GM18873 (cell line): ENCODE measurements around the gene GNAZ.

Experiments used
- ATAC-seq: cut with Tn5 transposase; IDR thresholded peaks from one replicate; pipeline ENCODE4 v1.9.1; 2021; ENCODE audit warnings: mild to moderate bottlenecking, moderate library complexity, moderate number of reproducible peaks; ENCODE audit not compliant: unreplicated experiment, low FRiP score

GNAZ gene

GRCh38 chr22:23150762-23151161 is 80.4 kb downstream of the GNAZ start:
- ATAC-seq, result no peak

DNA sequence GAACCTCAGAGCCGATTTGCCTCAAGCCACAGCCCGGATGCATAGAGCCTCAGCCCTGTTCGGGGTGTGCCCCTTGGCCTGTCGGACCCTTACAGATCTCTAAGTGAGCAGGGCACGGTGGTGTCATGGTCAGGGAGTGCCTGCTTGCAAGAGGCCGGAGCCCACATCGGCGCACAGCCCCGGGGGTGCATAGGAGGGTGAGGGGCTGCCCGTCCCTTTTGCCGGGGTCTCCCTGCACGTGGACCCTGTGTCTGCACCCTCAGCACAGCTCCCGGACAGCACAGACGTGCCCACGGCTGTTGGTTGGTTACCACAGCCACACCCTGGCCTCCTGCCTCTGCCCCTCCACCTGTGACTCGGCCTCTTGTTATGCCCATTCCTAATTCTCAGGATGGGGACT is 81.5 kb downstream of the GNAZ start:
- no peak for ATAC-seq

- ATAC-seq, result no peak
Measured at GRCh38 chr22:23152238-23153114, 82.2 kb downstream of the GNAZ start.

GRCh38 chr22:23153994-23154393 is 83.7 kb downstream of the GNAZ start:
- no peak for ATAC-seq

DNA sequence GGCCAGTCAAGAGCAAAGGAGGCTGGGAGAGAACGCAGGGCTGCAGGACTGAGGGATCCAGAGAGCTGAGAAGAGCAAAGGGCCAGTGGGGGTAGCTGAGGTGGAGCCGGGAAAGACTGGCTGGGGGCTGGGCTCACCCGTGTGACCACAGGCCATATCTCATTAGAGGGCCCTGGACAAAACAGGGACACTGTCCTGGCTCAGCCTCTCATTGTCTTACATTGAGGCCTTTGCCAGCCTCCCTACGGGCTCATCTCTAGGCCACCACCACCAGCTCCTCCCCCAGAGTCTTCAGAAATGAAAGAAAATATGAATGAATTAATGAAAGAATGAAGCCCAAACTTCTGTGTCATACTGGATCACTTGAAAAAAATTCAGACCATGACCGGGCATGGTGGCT is 84.1 kb downstream of the GNAZ start:
- ATAC-seq, result no peak

- ATAC-seq, result no peak
Measured at GRCh38 chr22:23155143-23155542, 84.8 kb downstream of the GNAZ start.

- no peak for ATAC-seq
Measured at GRCh38 chr22:23155831-23156230, 85.5 kb downstream of the GNAZ start.

- no peak for ATAC-seq
Measured at GRCh38 chr22:23156286-23156685, 86.0 kb downstream of the GNAZ start.

- ATAC-seq, result no peak
Measured at GRCh38 chr22:23157560-23158515, 87.5 kb downstream of the GNAZ start.

- ATAC-seq, result no peak
Measured at GRCh38 chr22:23158516-23159290, 88.4 kb downstream of the GNAZ start.

DNA sequence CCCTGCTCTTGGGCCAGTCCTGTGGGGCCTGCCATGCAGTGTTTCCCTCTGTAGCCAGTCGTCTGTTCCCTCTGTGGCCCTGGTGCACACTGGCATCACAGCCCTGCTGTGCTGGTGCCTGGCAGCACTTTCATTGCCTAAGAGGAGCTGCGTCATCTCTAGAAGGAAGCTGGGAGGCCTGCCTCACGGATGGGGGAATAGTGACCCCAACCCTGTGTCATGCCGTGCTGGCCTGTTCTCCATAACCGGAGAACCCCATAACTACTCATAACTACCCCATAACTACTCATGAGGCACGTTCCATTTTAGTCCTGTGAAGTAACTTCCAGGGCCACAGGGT is 88.9 kb downstream of the GNAZ start:
- ATAC-seq, result no peak

- no peak for ATAC-seq
Measured at GRCh38 chr22:23161029-23161428, 90.7 kb downstream of the GNAZ start.

- ATAC-seq, result no peak
Measured at GRCh38 chr22:23161574-23161973, 91.3 kb downstream of the GNAZ start.

DNA sequence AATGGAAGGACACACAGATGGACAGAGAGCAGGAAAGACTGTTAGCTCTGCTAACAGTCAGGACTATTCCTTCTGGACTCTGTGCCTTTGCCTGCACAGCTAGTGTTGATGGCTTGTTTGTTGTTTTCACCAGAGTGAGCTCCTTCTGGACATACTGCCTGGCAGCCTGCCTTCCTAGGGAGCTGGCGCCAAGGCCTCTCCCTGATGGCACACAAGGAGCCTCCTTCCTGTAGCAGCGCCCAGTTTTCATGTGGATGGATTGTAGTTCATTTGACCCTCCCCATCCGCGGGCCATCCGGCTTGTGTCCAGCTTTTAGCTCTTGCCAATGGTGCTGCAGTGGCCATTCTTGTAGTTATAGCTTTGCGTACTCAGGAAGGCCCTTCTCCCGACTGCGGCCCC is 93.3 kb downstream of the GNAZ start:
- no peak for ATAC-seq

- ATAC-seq, result no peak
Measured at GRCh38 chr22:23164091-23164490, 93.8 kb downstream of the GNAZ start.

GRCh38 chr22:23166042-23166831 is 95.9 kb downstream of the GNAZ start:
- ATAC-seq, result no peak

- no peak for ATAC-seq
Measured at GRCh38 chr22:23166841-23167616, 96.7 kb downstream of the GNAZ start.

DNA sequence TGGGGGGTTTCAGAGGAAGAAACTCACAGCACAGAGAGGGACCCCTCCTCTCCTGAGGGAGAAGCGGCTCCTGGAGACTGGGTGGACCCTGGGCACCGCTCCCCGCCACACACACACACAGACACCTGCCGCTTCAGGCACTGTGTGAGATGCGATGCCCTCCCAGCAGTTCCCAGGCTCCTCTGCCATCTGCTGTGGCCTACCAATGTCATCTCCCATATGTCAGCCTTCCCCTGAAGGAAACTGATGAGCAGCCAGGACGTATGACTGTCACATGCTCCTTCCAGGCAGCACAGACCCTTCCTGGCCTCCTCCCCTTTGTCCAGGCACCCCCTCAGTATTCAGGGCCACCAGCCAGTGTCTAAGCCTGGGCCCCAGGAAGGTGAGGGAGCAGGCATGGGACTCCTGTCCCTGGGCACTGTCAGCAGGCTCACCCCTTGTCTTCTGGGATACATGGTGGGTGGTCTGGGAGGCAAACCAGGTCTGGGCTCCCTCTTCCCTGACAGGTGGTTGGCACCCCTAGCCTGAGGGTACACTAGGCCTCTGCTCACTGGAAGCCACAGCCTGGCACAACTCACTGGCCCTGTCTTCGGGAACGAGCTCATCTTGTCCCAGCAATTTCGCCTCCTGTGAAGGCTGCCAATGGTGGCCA is 98.2 kb downstream of the GNAZ start:
- no peak for ATAC-seq

DNA sequence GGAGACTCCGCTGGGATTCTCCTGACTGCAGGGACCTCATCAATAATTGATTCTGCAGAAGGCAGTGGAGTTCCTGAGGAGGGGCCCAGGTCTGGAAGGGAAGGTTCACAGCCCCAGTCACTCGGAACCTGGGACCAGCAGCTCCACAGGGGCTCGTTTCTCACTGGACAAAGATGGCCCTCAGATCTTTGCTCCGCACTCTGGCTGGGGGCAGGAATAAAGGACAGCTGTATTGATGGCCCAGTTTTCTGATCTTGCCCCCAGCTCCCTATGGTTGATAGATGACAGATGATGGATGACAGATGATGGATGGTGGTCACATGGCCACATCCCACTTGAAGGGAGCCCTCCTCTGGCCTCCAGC is 98.7 kb downstream of the GNAZ start:
- ATAC-seq, result no peak
